Heart right ventricle (tissue), 16 donors: ENCODE measurements around the gene MX2. TPM values are rescaled to one million over a fixed set of nuclear protein-coding genes. Genes with fewer than 3 reads are reported as not detected.

Experiments
- ATAC-seq, 8 donors: fragments of 200-7000 bp; cut with Tn5 transposase; one replicate each; pipeline ENCODE4 v1.9.1; 2020; ENCODE audit warnings: mild to moderate bottlenecking in 8 of 8, moderate library complexity in 8 of 8, moderate number of reproducible peaks in 1 of 8
- DNase-seq, 2 donors: peaks; one replicate each; pipeline ENCODE4 v3.0.0-alpha.2; 2020
- H3K27ac ChIP-seq, 10 donors: fragments of 200-600 bp; sonication (generic) in 2 of 10; one replicate each; pipeline versions ENCODE4 v1.5.0 to v1.8.0; 2020 to 2022; ENCODE audit warnings: mild to moderate bottlenecking in 3 of 10
- H3K27me3 ChIP-seq, 7 donors: fragments of 200-600 bp; one replicate each; pipeline ENCODE4 v1.8.0; 2021 to 2022; ENCODE audit warnings: mild to moderate bottlenecking in 2 of 7
- H3K36me3 ChIP-seq, 9 donors: fragments of 200-600 bp; sonication (generic) in 1 of 9; one replicate each; pipeline versions ENCODE4 v1.5.0 to v1.8.0; 2020 to 2022; ENCODE audit warnings: mild to moderate bottlenecking in 2 of 9
- H3K4me1 ChIP-seq, 9 donors: fragments of 200-600 bp; sonication (generic) in 1 of 9; one replicate each; pipeline versions ENCODE4 v1.5.0 to v1.8.0; 2020 to 2022; ENCODE audit warnings: mild to moderate bottlenecking in 4 of 9
- H3K4me3 ChIP-seq, 10 donors: fragments of 200-600 bp; sonication (generic) in 2 of 10; one replicate each; pipeline versions ENCODE4 v1.5.0 to v1.8.0; 2020 to 2022; ENCODE audit warnings: mild to moderate bottlenecking in 7 of 10, moderate library complexity in 2 of 10
- H3K9me3 ChIP-seq, 11 donors: fragments of 200-600 bp in 10 of 11; sonication (generic) in 2 of 11; one replicate each; pipeline versions ENCODE4 v1.5.0 to v1.8.0; 2013 to 2022; ENCODE audit warnings: mild to moderate bottlenecking in 2 of 11, control low read depth in 1 of 11, moderate library complexity in 1 of 11
- whole genome bisulfite sequencing, 2 donors: extraction: QIAGEN DNeasy Blood & Tissue Kit; methylation state at CpG; one replicate each; pipeline ENCODE4 v1.1.7; 2013; ENCODE audit warnings: inconsistent platforms in 1 of 2; 5-methylcytosine and 5-hydroxymethylcytosine counted together
- intact Hi-C, 10 donors: fragments of 100-400 bp; cut with DNase I; formaldehyde crosslinking; loops; one replicate each; pipeline versions ENCODE4 v1.11.1 to v1.14.2; 2022
- polyA plus RNA-seq, 2 donors: library from polyadenylated mRNA; stranded (reverse); fragments of 200-250 nt; gene quantifications; one replicate each; pipeline ENCODE4 v1.2.3, GENCODE V29; 2013
- total RNA-seq, 10 donors: library from RNA; stranded (reverse); fragmentation: NEBNext Ultra II Directional in 3 of 10; extraction: Animal tissue kit (Norgen Biotek cat#: 25700) in 3 of 10; gene quantifications; one replicate each; pipeline versions ENCODE4 v1.2.1 to v1.2.4, GENCODE V29; 2021 to 2023
- TF ChIP-seq, protein P1 (sequence below), 9 donors: fragments of 200-600 bp; sonication (generic) in 2 of 9; IDR thresholded peaks; one replicate each; pipeline versions ENCODE4 v1.5.0 to v1.8.0; 2021 to 2022; ENCODE audit warnings: antibody characterized with exemption in 9 of 9, mild to moderate bottlenecking in 5 of 9, moderate library complexity in 1 of 9
- donor health status: Arrhythmogenic right ventricular cardiomyopathy.
- donor health status: ischemic (EF 13 %, LVEDD 7.1; RV severe dilation, severe dysfunction).
- donor health status: healthy with polysubstance abuse.
- donor health status: DM: no; HTN: yes; CAD: no.
- donor health status: DM: no; HTN: no; CAD: no.
- donor health status: ischemic (EF 25% LVEDD 6.9; RV normal size, moderate dysfunction).
- donor health status: ischemic (EF 25% LVEDD 5.7; RV mildly dilated, moderate dysfunction).
- donor health status: healthy.
- donor health status: DM: yes; HTN: yes; CAD: no.
- donor health status: Ischemic cardiomyopathy.
- donor health status: ischemic (EF 35%, LVEDD 5.7; RV mildly dilated, moderate dysfunction).
- donor health status: nonischemic (EF 11% LVEDD 7.7; RV severe dilation, severe dysfunction).
- donor health status: DM: yes; HTN: yes; CAD: no.
- donor health status: PGD.
- donor health status: ischemic (EF 29% LVEDD 5.4; RV normal size, mild dysfunction).
- donor health status: nonischemic (EF 23%, LVEDD 6.1; RV moderate dilation, normal function).

The MX2 gene
- total and polyA plus RNA-seq, 12 donors, result 3.0 to 22.9 (median 6.6) TPM

DNA sequence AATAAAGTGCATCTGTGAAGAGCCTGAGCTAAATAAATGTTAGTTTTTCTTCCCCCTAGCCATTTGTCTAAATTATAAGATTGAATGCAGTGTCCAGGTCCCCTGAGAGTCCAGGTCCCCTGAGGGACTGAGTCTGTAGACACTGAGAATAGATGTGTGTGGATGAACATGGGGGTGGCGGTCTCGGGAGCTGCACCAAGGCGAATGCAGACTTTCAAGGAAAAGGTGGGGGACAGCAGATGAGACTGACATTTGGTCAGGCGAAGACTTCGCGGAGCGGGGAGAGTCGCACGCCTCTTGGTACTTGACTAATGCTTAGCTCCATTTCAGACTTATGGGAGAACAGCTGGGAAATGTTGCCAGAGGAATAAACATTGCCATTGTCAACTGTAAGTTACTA is 17.7 kb upstream of the MX2 start:
- DNase-seq (no peak), ATAC-seq (no peak)
- Histone ChIP-seq H3K27me3 (peaks cover 0 to 23% (median 6%) of the 10 kb centered on the region in 7 donors), H3K36me3 (no peaks in the 10 kb centered on the region), H3K9me3 (peaks cover 0 to 12% (median 0%) of the 10 kb centered on the region in 11 donors), H3K4me1 (peaks cover 0 to 5% (median 0%) of the 10 kb centered on the region in 9 donors), H3K27ac (no peak overlapping the region), H3K4me3 (no peak overlapping the region)
- WGBS, 2 donors, result 80 to 89% methylated on average over 9 of the region's 9 CpGs
- intact Hi-C loops, result loop anchor here in 1 of 10 donors (10.0 kb wide), 1 partner anchor 321 kb away; no protein-coding TSS in a partner anchor
- TF ChIP-seq, protein P1, sequence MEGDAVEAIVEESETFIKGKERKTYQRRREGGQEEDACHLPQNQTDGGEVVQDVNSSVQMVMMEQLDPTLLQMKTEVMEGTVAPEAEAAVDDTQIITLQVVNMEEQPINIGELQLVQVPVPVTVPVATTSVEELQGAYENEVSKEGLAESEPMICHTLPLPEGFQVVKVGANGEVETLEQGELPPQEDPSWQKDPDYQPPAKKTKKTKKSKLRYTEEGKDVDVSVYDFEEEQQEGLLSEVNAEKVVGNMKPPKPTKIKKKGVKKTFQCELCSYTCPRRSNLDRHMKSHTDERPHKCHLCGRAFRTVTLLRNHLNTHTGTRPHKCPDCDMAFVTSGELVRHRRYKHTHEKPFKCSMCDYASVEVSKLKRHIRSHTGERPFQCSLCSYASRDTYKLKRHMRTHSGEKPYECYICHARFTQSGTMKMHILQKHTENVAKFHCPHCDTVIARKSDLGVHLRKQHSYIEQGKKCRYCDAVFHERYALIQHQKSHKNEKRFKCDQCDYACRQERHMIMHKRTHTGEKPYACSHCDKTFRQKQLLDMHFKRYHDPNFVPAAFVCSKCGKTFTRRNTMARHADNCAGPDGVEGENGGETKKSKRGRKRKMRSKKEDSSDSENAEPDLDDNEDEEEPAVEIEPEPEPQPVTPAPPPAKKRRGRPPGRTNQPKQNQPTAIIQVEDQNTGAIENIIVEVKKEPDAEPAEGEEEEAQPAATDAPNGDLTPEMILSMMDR (IDR thresholded peaks at IDR 0.05), result no peak

DNA sequence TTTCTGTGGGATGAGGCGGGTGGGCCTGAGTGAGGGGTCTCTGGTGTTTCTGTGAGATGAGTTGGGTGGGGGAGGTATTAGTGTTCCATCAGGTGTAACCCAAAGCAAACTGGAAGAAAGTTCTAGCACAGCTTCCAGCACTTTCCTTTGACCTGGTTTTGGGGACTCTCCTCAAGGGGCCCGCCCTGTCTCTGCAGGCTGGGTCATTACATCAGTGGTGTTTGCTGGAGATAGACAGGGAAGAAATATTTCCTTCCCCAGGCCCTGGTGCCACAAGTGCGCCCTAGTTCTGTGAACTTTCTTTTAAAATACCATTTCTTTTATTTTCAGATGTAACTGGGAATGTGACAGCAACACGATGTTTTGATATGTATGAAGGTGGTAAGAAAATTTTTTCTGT is 16.5 kb upstream of the MX2 start:
- DNase-seq (no peak), ATAC-seq (no peak)
- Histone ChIP-seq H3K4me3 (no peak overlapping the region), H3K36me3 (no peaks in the 10 kb centered on the region), H3K27me3 (peaks cover 0 to 34% (median 6%) of the 10 kb centered on the region in 7 donors), H3K9me3 (peaks cover 0 to 12% (median 0%) of the 10 kb centered on the region in 11 donors), H3K27ac (no peak overlapping the region), H3K4me1 (peaks cover 0 to 5% (median 0%) of the 10 kb centered on the region in 9 donors)
- TF ChIP-seq, protein P1 (IDR thresholded peaks at IDR 0.05), result no peak
- intact Hi-C loops, result loop anchor here in 1 of 10 donors (10.0 kb wide), 1 partner anchor 319 kb away; no protein-coding TSS in a partner anchor
- WGBS, 2 donors, result 95% methylated on average over 4 of the region's 4 CpGs

DNA sequence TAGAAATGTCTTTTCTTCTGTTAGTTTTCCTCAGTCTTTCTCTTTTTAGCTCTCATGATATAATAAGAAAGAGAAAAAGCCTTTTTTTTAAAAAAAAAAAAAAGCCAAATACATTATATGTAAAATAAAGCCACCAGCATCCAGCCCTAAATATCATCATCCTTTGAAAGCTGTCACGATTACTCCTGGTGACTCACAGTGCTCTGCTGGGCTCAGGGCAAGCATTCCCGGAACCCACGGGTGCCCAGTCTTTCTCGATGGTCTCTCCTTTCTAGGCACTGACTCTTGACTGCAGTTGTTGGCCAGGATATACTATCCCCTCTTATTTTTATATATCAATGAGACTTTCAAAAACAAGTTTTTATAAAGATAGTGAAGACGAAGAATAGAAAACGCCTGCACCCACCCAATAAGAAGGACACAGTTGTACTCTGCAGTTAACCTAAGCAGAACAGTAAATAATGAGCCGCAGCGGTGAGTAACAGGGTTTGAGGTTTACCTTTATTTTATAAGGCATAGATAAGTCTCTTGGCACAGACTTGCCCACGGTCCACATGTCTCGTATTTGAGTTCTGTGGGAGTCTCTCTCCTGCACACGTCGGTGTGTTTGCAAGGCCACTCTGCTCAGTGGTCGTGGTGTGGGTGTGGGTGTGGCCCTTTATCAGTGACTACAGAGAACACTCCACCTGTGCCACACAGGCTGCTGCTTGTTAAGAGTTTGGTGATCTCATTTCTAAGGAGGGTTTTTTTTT is 15.7 kb upstream of the MX2 start:
- intact Hi-C loops, result loop anchor here in 1 of 10 donors (10.0 kb wide), 1 partner anchor 319 kb away; no protein-coding TSS in a partner anchor
- no peak for DNase-seq
- no peaks in the 10 kb centered on the region for H3K36me3 ChIP-seq

DNA sequence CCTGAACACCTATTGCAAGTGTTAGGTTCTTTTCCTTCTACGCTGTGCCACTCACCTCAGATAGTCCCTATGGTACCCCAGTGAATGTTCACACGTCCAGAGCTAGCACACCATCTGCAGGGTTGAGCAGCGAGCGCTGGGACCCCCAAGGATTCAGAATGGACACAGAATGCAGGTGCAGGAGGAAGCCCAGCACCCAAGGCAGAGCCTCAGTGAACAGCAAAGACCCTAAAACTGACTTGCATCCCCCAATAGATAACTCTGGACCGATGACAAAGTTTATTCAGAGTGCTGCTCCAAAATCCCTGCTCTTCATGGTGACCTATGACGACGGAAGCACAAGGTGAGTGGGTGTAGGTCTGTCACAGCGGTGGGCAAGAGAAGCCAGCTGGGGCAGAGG is 15.1 kb upstream of the MX2 start:
- DNase-seq (no peak), ATAC-seq (no peak)
- H3K9me3 ChIP-seq, result peaks cover 0 to 11% (median 0%) of the 10 kb centered on the region in 11 donors
- peaks cover 0 to 5% (median 0%) of the 10 kb centered on the region in 9 donors for H3K4me1 ChIP-seq
- H3K4me3 ChIP-seq, result no peak overlapping the region
- peaks cover 0 to 44% (median 6%) of the 10 kb centered on the region in 7 donors for H3K27me3 ChIP-seq
- intact Hi-C loops, result loop anchor here in 1 of 10 donors (10.0 kb wide), 1 partner anchor 318 kb away; no protein-coding TSS in a partner anchor
- no peaks in the 10 kb centered on the region for H3K36me3 ChIP-seq
- WGBS, 2 donors, result 81 to 88% methylated on average over 8 of the region's 8 CpGs
- no peak overlapping the region for H3K27ac ChIP-seq
- TF ChIP-seq, protein P1 (IDR thresholded peaks at IDR 0.05), result no peak

More for the DNA sequence above, 15.7 kb upstream of the MX2 start:
- H3K27ac ChIP-seq, result no peak overlapping the region
- TF ChIP-seq, protein P1 (IDR thresholded peaks at IDR 0.05), result no peak
- peaks cover 0 to 12% (median 0%) of the 10 kb centered on the region in 11 donors for H3K9me3 ChIP-seq
- H3K4me3 ChIP-seq, result no peak overlapping the region
- no peak for ATAC-seq
- 84 to 87% methylated on average over 13 of the region's 13 CpGs for WGBS, 2 donors
- H3K4me1 ChIP-seq, result peaks cover 0 to 5% (median 0%) of the 10 kb centered on the region in 9 donors
- peaks cover 0 to 38% (median 6%) of the 10 kb centered on the region in 7 donors for H3K27me3 ChIP-seq
